OCI-LY3 (cell line): ENCODE measurements around the gene CELA1.
A peak's percentile ranks its signal among the peaks of the same experiment; 100 is the strongest.

Experiments used
- H2AFZ ChIP-seq: fragments of 200-600, 300-600 bp; shearing (Covaris generic); 2 replicates; pipeline ENCODE4 v1.6.0; 2014; ENCODE audit warnings: antibody characterized with exemption, low read depth, low read length
- H3K27ac ChIP-seq: fragments of 200-600, 300-600 bp; sonication (generic); 2 replicates; pipeline ENCODE4 v1.5.1; 2014; ENCODE audit warnings: mild to moderate bottlenecking, low read length, moderate library complexity, mixed read lengths
- H3K27me3 ChIP-seq: fragments of 200-600, 300-600 bp; sonication (generic); 2 replicates; pipeline ENCODE4 v1.6.1; 2014; ENCODE audit warnings: low read depth, low read length, mixed read lengths
- H3K36me3 ChIP-seq: fragments of 200-600, 300-600 bp; sonication (generic); replicated peaks from 2 replicates; pipeline ENCODE3; 2014; ENCODE audit warnings: low read depth, low read length, mixed read lengths
- H3K4me1 ChIP-seq: fragments of 300-600, 200-600 bp; sonication (generic); 2 replicates; pipeline ENCODE4 v1.6.1; 2014; ENCODE audit warnings: low read length, mixed read lengths
- H3K4me2 ChIP-seq: fragments of 200-600, 300-600 bp; sonication (generic); 2 replicates; pipeline ENCODE4 v1.6.1; 2014; ENCODE audit warnings: low read length, mixed read lengths
- H3K4me3 ChIP-seq: fragments of 300-600, 200-600 bp; sonication (generic); 2 replicates; pipeline ENCODE4 v1.5.1; 2014; ENCODE audit warnings: antibody characterized with exemption, mild to moderate bottlenecking, low read length, moderate library complexity
- H3K79me2 ChIP-seq: fragments of 300-600, 200-600 bp; shearing (Covaris generic); 2 replicates; pipeline ENCODE4 v1.6.1; 2014; ENCODE audit warnings: mild to moderate bottlenecking, low read length, mixed read lengths
- H3K9ac ChIP-seq: fragments of 300-600, 200-600 bp; shearing (Covaris generic); 2 replicates; pipeline ENCODE4 v1.6.0; 2014; ENCODE audit warnings: mild to moderate bottlenecking, low read length, moderate library complexity
- H3K9me3 ChIP-seq: fragments of 200-600, 300-600 bp; shearing (Covaris generic); 2 replicates; pipeline ENCODE4 v1.6.1; 2014; ENCODE audit warnings: low read length, mixed read lengths; ENCODE audit not compliant: insufficient read depth
- H4K20me1 ChIP-seq: fragments of 200-600, 300-600 bp; sonication (generic); 2 replicates; pipeline ENCODE4 v1.6.1; 2016; ENCODE audit warnings: low read length, mixed read lengths; ENCODE audit not compliant: insufficient read depth
- CTCF ChIP-seq: fragments of 200-600, 300-600 bp; sonication (generic); IDR thresholded peaks from 2 replicates; pipeline ENCODE4 v1.5.1; 2014; ENCODE audit warnings: antibody characterized with exemption, low read length, low read depth
- EZH2phosphoT487 ChIP-seq: fragments of 200-600 bp; shearing (Covaris generic); IDR thresholded peaks from 2 replicates; pipeline ENCODE4 v1.6.1; 2018; ENCODE audit warnings: antibody characterized with exemption, mixed run types, low read depth

The CELA1 gene

DNA sequence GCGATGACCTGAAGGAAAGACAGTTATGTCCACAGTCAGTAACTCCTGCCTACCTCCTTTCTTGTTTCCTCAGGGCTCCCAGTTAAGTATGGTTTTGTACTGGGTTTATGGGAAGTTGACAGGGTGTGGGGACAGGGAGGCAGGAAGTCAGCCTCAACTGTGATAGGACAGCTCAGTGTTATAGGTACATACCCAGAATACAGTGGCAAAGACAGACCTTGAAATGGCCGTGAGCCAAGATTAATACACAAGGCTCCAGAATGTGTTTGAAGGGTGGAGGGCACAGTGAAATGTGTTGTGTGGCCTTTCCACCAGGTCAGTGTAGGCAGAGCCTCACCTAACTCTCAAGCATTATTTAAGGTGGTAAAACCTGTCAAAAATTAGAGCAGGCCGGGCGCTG lies 17.9 kb downstream of the CELA1 start:
- Histone ChIP-seq H3K4me2 (no peak overlapping the region), H3K9me3 (no peaks in the 10 kb centered on the region), H3K36me3 (no peaks in the 10 kb centered on the region), H4K20me1 (no peaks in the 10 kb centered on the region), H2AFZ (no peak overlapping the region), H3K9ac (no peak overlapping the region), H3K27me3 (no peaks in the 10 kb centered on the region), H3K27ac (no peak overlapping the region), H3K79me2 (peaks cover 8% of the 10 kb centered on the region), H3K4me3 (no peak overlapping the region), H3K4me1 (peaks cover 32% of the 10 kb centered on the region)
- TF ChIP-seq CTCF: no peak
- no peak for TF ChIP-seq EZH2phosphoT487

DNA sequence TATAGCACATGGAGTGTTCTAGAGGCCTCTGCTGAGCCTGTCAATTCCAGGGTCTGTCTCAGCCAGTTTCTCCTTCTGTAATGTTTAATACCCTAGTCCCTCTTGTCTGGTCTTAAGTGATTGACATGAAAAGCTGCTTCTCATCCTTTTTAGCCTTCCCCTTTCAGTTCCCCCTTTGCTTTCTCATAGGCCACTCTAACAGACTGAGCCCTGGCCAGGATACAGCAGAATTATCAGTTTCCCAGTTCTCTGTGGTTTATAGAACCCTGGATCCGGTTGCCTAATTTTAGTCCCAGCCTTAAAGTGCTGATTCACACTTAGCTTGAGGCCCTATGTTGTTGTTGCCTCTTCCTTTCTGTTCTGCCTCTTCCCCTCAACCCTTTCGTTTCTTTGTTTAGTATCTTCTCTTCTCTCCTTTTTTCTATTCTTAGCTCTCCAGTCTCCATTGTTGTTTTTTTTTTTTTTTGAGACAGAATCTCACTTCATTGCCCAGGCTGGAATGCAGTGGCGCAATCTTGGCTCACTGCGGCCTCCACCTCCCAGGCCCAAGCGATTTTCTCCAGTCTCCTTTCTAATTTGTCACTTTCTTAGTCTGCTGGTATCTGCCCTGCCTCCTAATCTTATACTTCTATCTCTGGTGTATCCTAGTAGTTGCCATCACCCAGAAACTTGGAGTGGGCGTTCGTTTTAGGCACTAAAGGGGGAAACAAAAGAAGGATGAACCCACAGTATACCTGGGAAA lies 19.6 kb downstream of the CELA1 start:
- TF ChIP-seq EZH2phosphoT487 (no peak), CTCF (no peak)
- Histone ChIP-seq H2AFZ (0 out of 2 replicates have a peak overlapping the region, but pooled peaks have one; percentile 10), H3K4me3 (no peak overlapping the region), H4K20me1 (no peaks in the 10 kb centered on the region), H3K79me2 (peaks cover 22% of the 10 kb centered on the region), H3K9ac (peak overlapping the region; percentile 2; the same call in 1 of the 2 replicates), H3K9me3 (no peaks in the 10 kb centered on the region), H3K4me1 (peaks cover 41% of the 10 kb centered on the region), H3K36me3 (peaks cover 7% of the 10 kb centered on the region), H3K27ac (peak overlapping the region; percentile 55), H3K27me3 (no peaks in the 10 kb centered on the region), H3K4me2 (peak overlapping the region; percentile 45)

DNA sequence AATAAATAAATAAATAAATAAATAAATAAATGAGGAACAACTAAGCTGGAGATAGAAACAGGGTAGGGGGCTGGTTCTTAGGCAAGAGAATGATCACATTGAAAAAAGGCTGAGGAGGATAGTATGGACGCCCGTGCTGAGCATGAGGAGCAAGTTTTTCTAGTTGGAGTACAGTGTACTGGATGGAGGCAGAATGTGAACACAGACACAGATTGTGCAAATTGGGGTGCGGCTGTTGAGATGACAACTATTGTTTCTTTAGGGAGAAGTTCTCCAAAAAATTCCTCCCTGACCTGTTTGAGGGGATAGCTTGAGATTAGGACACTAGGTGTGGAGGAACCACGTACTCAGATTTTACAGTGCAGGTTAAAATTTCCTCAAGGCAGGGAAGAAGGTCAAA lies 21.5 kb downstream of the CELA1 start:
- Histone ChIP-seq H3K79me2 (peaks cover 23% of the 10 kb centered on the region), H3K36me3 (peaks cover 11% of the 10 kb centered on the region), H3K27me3 (no peaks in the 10 kb centered on the region), H3K9me3 (no peaks in the 10 kb centered on the region), H3K4me3 (no peak overlapping the region), H3K9ac (no peak overlapping the region), H2AFZ (no peak overlapping the region), H4K20me1 (no peaks in the 10 kb centered on the region), H3K4me2 (no peak overlapping the region), H3K4me1 (peaks cover 39% of the 10 kb centered on the region), H3K27ac (no peak overlapping the region)
- no peak for TF ChIP-seq EZH2phosphoT487
- TF ChIP-seq CTCF: no peak

GRCh38 chr12:51323966-51324895 lies 22.2 kb downstream of the CELA1 start, which contains the start of gene BIN2:
Gene BIN2, minus strand, starts transcription at chr12:51324174. Its CDS starts 72 bp downstream, at chr12:51324102.
- H3K27me3 ChIP-seq: no peaks in the 10 kb centered on the region
- peak within 1 kb of the TSS; percentile 90 for H3K4me3 ChIP-seq
- H3K79me2 ChIP-seq: peaks cover 23% of the 10 kb centered on the region
- H3K36me3 ChIP-seq: peaks cover 11% of the 10 kb centered on the region
- H4K20me1 ChIP-seq: no peaks in the 10 kb centered on the region
- H3K4me2 ChIP-seq: peak within 1 kb of the TSS; percentile 95
- H3K27ac ChIP-seq: peak within 1 kb of the TSS; percentile 68
- H2AFZ ChIP-seq: peak within 1 kb of the TSS; percentile 85
- TF ChIP-seq EZH2phosphoT487 (no peak), CTCF (no peak)
- H3K9ac ChIP-seq: peak within 1 kb of the TSS; percentile 95
- no peaks in the 10 kb centered on the region for H3K9me3 ChIP-seq
- peaks cover 33% of the 10 kb centered on the region for H3K4me1 ChIP-seq
